Large intestine (tissue), 3 donors: Measurements from ENCODE around the gene SLC35E3. TPM values are rescaled to one million over a fixed set of nuclear protein-coding genes. Genes with fewer than 3 reads are reported as not detected.
A peak's percentile ranks its signal among the peaks of the same experiment; 100 is the strongest.
"Not testable (repeated sequence)": the region's sequence is repeated elsewhere in the genome, so short reads cannot be mapped to it uniquely, and the experiment has no call there.

Experiments used
- DNase-seq, 2 donors: peaks; one replicate each; pipeline versions ENCODE4 v3.0.0 to v3.0.0-alpha.2; 2013
- H3K27ac ChIP-seq: one replicate; pipeline ENCODE4 v1.5.1; 2013; ENCODE audit warnings: low read length
- H3K27me3 ChIP-seq: 2 replicates; pipeline ENCODE4 v1.6.1; 2013; ENCODE audit warnings: low read length; ENCODE audit not compliant: control insufficient read depth, insufficient read depth
- H3K36me3 ChIP-seq: 2 replicates; pipeline ENCODE4 v1.6.1; 2013; ENCODE audit warnings: low read length; ENCODE audit not compliant: control insufficient read depth, insufficient read depth
- H3K4me1 ChIP-seq: one replicate; pipeline ENCODE4 v1.6.1; 2013; ENCODE audit warnings: low read length; ENCODE audit not compliant: control insufficient read depth, insufficient read depth
- H3K4me3 ChIP-seq: one replicate; pipeline ENCODE4 v1.5.1; 2013; ENCODE audit warnings: low read length
- H3K9me3 ChIP-seq: one replicate; pipeline ENCODE4 v1.6.1; 2013; ENCODE audit warnings: mild to moderate bottlenecking, low read depth, low read length, moderate library complexity; ENCODE audit not compliant: control insufficient read depth
- WGBS: methylation state at CpG from one replicate; pipeline ENCODE4 v1.1.5; 2013; ENCODE audit warnings: low lambda C conversion rate; ENCODE audit not compliant: insufficient coverage; 5-methylcytosine and 5-hydroxymethylcytosine counted together
- polyA plus RNA-seq: library from polyadenylated mRNA; unstranded; fragments of 120-200 nt; gene quantifications from one replicate; pipeline ENCODE4 v1.2.1, GENCODE V29; 2013

SLC35E3 gene
- polyA plus RNA-seq, 1 donor, result 8.3 TPM

DNA sequence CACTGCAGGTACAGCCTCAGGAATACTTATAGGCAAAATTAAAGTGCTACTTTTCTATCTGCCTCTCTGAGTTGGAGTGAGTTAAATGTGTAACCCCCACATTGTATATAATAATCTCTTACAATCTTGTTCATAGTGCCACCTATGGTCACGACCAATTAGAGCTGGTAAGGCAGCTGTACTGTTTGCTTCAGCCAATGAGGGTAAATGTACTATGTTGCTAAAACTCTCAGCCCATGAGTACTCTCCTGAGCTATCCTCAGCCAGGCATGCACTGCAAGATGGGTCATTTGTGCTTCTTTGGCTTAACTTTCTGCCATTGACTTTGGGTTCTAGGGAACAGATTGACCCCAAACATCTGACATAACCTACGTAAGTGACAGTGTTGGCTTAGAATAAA is 47.0 kb downstream of the SLC35E3 start:
- H3K4me1 ChIP-seq, result peaks cover 8% of the 10 kb centered on the region
- no peak overlapping the region for H3K27ac ChIP-seq
- H3K27me3 ChIP-seq, result no peaks in the 10 kb centered on the region
- H3K36me3 ChIP-seq, result no peaks in the 10 kb centered on the region
- peak in 1 of 2 donors; percentile 22 for DNase-seq
- no CpG with 5 or more reads among the region's 2 CpGs for WGBS
- H3K9me3 ChIP-seq, result no peaks in the 10 kb centered on the region
- no peak overlapping the region for H3K4me3 ChIP-seq

DNA sequence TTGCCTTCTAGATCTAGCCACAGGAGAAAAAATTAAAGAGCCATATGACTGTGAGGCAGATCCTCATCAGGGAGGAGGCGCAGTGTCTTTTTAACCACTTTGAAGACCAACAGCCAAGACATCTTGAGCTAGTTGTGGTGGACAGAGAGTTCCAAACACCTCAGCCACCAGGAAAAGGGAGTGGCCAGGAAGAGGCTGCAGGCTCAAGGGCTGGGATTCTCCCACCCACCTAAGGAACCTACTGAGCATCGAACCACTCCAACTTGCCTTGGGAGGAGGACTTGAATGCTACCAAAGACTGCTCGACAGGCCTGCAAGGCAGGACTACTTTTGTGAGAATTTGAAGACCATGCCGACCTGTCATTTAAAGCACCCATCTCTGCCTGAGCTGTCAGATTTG is 47.5 kb downstream of the SLC35E3 start:
- DNase-seq, result no peak
- no peaks in the 10 kb centered on the region for H3K9me3 ChIP-seq
- no peaks in the 10 kb centered on the region for H3K27me3 ChIP-seq
- H3K4me3 ChIP-seq, result no peak overlapping the region
- WGBS, result no CpG with 5 or more reads among the region's 4 CpGs
- peaks cover 6% of the 10 kb centered on the region for H3K4me1 ChIP-seq
- H3K36me3 ChIP-seq, result no peaks in the 10 kb centered on the region
- no peak overlapping the region for H3K27ac ChIP-seq

DNA sequence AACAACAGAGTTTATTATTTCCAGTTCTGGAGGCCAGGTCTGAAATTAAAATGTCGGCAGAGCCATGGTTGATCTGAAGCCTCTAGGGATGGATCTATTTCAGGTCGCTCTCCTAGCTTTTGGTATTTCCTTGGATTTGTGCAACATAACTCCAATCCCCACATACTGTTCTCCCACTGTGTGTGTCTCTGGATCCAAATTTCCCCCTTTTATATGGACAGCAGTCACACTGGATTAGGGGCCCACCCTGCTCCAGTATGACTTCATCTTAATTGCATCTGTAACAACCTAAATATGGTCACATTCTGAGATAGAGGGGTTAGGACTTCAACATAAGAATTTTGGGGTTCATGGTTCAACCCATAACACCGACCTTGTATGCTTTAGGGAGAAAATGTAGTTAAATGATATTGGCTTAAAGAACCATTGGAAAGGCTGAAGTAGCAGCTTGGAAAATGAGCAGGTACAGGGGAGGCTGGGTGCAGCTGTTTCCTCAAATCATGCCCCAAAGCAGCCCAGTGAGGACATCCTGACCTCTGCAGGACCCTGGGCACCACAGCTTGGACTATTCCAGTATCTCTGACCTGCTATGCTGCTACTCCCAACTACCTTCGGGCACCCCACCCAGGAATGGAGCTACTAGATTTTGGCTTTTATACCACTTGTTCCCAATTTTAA is 48.1 kb downstream of the SLC35E3 start:
- Histone ChIP-seq H3K4me1 (peaks cover 2% of the 10 kb centered on the region), H3K36me3 (no peaks in the 10 kb centered on the region), H3K9me3 (no peaks in the 10 kb centered on the region), H3K4me3 (no peak overlapping the region), H3K27ac (no peak overlapping the region), H3K27me3 (no peaks in the 10 kb centered on the region)
- WGBS, result no CpG with 5 or more reads among the region's 4 CpGs
- DNase-seq, result no peak

DNA sequence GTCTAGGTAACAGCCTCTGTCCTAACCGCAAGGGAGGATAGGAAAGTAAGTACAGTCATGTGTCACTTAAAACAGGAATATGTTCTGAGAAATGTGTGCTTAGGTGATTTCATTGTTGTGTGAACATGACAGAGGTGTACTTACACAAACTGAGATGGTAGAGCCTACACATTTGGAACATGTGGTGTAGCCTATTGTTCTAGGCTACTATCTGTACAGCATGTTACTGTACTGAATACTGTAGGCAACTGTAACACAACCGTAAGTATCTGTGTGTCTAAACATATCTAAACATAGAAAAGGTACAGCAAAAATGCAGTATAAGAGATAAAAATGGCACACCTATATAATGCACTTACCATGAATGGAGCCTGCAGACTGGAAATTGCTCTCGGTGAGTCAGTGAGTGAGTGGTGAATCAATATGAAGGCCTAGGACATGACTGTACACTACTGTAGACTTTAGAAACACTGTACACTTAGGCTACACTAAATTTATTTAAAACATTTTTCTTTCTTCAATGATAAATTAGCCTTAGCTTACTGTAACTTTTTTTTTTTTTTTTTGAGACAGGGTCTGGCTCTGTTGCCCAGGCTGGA is 48.8 kb downstream of the SLC35E3 start:
- 100% methylated on average over 1 of the region's 3 CpGs for WGBS
- Histone ChIP-seq H3K27ac (no peak overlapping the region), H3K27me3 (no peaks in the 10 kb centered on the region), H3K4me3 (no peak overlapping the region), H3K36me3 (no peaks in the 10 kb centered on the region), H3K4me1 (no peaks in the 10 kb centered on the region), H3K9me3 (no peaks in the 10 kb centered on the region)
- no peak for DNase-seq

DNA sequence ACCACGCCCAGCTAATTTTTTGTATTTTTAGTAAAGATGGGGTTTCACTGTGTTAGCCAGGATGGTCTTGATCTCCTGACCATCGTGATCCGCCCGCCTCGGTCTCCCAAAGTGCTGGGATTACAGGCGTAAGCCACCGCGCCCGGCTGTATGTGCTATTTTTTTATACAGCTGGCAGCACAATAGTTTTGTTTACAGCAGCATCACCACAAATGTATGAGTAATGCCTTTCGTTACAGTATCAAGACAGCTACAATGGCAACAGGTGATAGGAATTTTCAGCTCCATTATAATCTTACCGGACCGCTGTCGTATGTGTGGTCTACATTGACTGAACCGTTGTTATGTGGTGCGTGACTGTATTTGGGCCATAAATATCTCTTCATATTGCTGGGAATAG is 50.4 kb downstream of the SLC35E3 start:
- Histone ChIP-seq H3K27me3 (no peaks in the 10 kb centered on the region), H3K36me3 (no peaks in the 10 kb centered on the region), H3K27ac (no peak overlapping the region), H3K4me1 (no peaks in the 10 kb centered on the region), H3K9me3 (no peaks in the 10 kb centered on the region), H3K4me3 (no peak overlapping the region)
- no peak for DNase-seq
- WGBS, result 100% methylated on average over 1 of the region's 15 CpGs

DNA sequence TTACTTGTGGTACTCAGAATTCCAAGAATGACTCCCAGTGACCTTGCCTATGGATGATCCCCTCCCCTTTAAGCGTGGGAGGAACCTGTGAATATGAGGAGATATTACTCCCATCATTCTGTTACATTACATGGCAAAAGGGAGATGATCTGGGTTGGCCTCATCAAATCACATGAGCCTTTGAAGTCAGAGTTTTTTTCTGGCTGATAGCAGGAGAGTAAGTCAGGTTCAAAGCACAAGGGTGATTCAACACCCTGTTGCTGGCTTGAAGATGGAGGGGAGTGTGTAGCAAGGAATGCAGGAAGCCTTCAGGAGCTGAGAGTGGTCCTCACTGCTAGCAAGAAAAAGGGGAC is 52.9 kb downstream of the SLC35E3 start:
- H3K4me3 ChIP-seq, result no peak overlapping the region
- H3K36me3 ChIP-seq, result no peaks in the 10 kb centered on the region
- no peak overlapping the region for H3K27ac ChIP-seq
- H3K9me3 ChIP-seq, result no peaks in the 10 kb centered on the region
- no CpG with 5 or more reads among the region's 1 CpG for WGBS
- H3K4me1 ChIP-seq, result no peaks in the 10 kb centered on the region
- H3K27me3 ChIP-seq, result no peaks in the 10 kb centered on the region
- DNase-seq, result peak; percentile 42 to 58

DNA sequence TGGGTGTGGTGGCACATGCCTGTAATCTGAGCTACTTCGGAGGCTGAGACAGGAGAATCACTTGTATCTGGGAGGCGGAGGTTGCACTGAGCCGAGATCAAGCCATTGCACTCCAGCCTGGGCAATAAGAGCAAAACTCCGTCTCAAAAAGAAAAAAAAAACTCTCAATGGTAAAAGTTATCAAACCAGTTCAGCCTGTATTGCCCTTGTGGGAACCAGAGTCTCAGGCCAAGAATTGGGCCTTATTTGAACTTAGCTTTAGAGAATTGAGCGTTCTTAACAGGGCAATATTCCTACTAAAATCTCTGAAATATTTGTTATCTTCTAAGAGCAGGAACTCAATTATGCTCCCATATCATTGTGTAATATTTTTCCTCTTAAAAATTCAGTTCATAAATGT is 54.3 kb downstream of the SLC35E3 start:
- no peaks in the 10 kb centered on the region for H3K36me3 ChIP-seq
- H3K27me3 ChIP-seq, result no peaks in the 10 kb centered on the region
- H3K4me1 ChIP-seq, result peaks cover 7% of the 10 kb centered on the region
- H3K4me3 ChIP-seq, result no peak overlapping the region
- 57% methylated on average over 1 of the region's 5 CpGs for WGBS
- no peaks in the 10 kb centered on the region for H3K9me3 ChIP-seq
- no peak for DNase-seq
- H3K27ac ChIP-seq, result no peak overlapping the region

DNA sequence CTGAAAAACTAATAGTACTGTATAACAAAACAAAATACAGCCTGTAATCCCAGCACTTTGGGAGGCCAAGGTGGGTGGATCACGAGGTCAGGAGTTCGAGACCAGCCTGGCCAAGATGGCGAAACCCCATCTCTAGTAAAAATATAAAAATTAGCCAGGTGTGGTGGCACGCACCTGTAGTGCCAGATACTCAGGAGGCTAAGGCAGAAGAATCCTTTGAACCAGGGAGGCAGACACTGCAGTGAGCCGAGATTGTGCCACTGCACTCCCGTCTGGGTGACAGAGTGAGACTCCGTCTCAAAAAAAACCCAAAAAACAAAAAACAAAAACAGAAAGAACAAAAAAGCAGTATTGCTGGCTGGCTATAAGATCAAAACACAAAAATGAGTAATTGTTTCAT is 55.1 kb downstream of the SLC35E3 start:
- H3K4me3 ChIP-seq, DNase-seq, H3K36me3 ChIP-seq, H3K9me3 ChIP-seq, H3K27ac ChIP-seq, H3K27me3 ChIP-seq, H3K4me1 ChIP-seq: not testable (repeated sequence)
- WGBS, result 90% methylated on average over 3 of the region's 7 CpGs

DNA sequence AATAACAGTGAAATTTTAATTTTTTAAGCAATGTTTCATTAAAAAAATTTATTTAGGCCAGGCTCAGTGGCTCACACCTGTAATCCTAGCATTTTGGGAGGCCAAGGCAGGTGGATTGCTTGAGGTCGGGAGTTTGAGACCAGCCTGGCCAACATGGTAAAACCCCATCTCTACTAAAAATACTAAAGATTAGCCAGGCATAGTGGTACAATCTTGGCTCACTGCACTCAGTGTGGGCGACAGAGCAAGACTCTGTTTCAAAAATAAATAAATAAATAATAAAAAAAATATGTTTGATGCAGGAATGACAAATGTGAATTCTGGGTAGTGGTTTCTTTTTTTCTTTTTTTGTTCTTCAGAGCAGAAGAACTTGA is 56.4 kb downstream of the SLC35E3 start:
- WGBS, result 86% methylated on average over 1 of the region's 2 CpGs

DNA sequence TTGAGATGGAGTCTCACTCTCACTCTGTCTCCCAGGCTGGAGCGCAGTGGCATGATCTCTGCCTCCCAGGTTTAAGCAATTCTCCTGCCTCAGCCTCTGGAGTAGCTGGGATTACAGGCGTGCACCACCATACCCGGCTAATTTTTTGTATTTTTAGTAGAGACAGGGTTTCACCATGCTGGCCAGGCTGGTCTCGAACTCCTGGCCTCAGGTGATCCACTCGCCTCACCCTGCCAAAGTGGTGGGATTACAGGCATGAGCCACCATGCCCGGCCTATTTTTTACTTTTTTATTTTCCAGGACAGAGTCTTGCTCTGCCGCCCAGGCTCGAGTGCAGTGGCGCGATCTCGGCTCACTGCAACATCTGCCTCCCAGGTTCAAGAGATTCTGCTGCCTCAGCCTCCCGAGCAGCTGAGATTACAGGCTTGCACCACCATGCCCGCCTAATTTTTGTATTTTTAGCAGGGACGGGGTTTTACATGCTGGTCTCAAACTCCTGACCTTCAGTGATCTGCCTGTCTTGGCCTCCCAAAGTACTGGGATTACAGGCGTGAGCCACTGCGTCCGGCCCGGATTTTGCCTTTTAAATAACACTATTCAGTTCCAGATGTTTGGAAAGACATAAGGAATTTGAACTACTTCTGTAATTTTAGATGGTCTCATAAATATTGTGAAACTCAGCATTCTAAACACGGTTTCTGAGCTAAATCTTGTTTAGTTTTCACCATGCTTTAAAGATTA is 57.1 kb downstream of the SLC35E3 start:
- not testable (repeated sequence) for H3K27me3 ChIP-seq, H3K4me1 ChIP-seq, H3K27ac ChIP-seq, H3K9me3 ChIP-seq, H3K36me3 ChIP-seq, H3K4me3 ChIP-seq, DNase-seq
- WGBS, result 100% methylated on average over 1 of the region's 19 CpGs

More for the DNA sequence above, 56.4 kb downstream of the SLC35E3 start:
- not testable (repeated sequence) for DNase-seq, H3K4me1 ChIP-seq, H3K9me3 ChIP-seq, H3K27me3 ChIP-seq, H3K4me3 ChIP-seq, H3K27ac ChIP-seq, H3K36me3 ChIP-seq
